ENCODE results near the gene PPP5C. TPM values are rescaled to one million over a fixed set of nuclear protein-coding genes. Genes with fewer than 3 reads are reported as not detected.

Gene PPP5C
- total and polyA plus RNA-seq, 2 of the 13 experiments (the other 11 are each of a cell fraction or from before 2014, with no cell fraction given) = 41.6 to 67.9 TPM

- Histone ChIP-seq H3K4me2 (ENCODE audit: low read depth, low read length) (no peak overlapping the region), H4K20me1 (ENCODE audit: insufficient read depth, low read length) (no peaks in the 10 kb centered on the region), H3K9ac (ENCODE audit: insufficient read depth, low read depth, low read length) (no peak overlapping the region), H3K36me3 (replicated peaks in 1 of 2; ENCODE audit: control insufficient read depth in 1 of 2, insufficient read depth in 2 of 2, low read length in 2 of 2) (no peaks in the 10 kb centered on the region), H2AFZ (ENCODE audit: low read length) (no peak overlapping the region), H3K4me3 (replicated peaks in 1 of 3; ENCODE audit: insufficient read depth in 1 of 3, low read depth in 2 of 3, low read length in 3 of 3) (no peak overlapping the region), H3K27ac (ENCODE audit: extremely low read length, insufficient read depth, low read length) (no peak overlapping the region), H3K9me3 (ENCODE audit: low read length) (no peaks in the 10 kb centered on the region), H3K79me2 (ENCODE audit: insufficient read depth, low read length) (no peaks in the 10 kb centered on the region), H3K4me1 (ENCODE audit: insufficient read depth, low read length) (peaks cover 8% of the 10 kb centered on the region), H3K27me3 (ENCODE audit: control insufficient read depth in 1 of 2, insufficient read depth in 2 of 2, low read length in 2 of 2) (no peaks in the 10 kb centered on the region)
- FAIRE-seq = no peak
- DNase-seq (ENCODE audit: low spot score) = no peak
- ChIA-PET POLR2A (no interaction called here), CTCF (ENCODE audit: low intra/inter-chr PET ratio, low total read pairs) (no interaction called here)
- BruUV-seq (replicated peaks) = no TSS peak
- intact Hi-C loops (cut with micrococcal nuclease; ENCODE audit: unreplicated experiment) (no loop called here), in situ Hi-C loops (cut with HindIII; ENCODE audit: extremely low pct_ligation_motif_present, low pct_unique_long_range_greater_than_20kb) (no loop called here)
- WGBS (ENCODE audit: low lambda C conversion rate) = 47% methylated on average over 6 of the region's 6 CpGs
- ATAC-seq = no peak
- no peak for TF ChIP-seq TFE3 (CRISPR knock-in tag; IDR thresholded peaks at IDR 0.05)
- TF ChIP-seq ATM (IDR thresholded peaks at IDR 0.05; ENCODE audit: borderline replicate concordance) = no peak
- no peak for TF ChIP-seq ZNF737 (CRISPR knock-in tag; IDR thresholded peaks at IDR 0.05; ENCODE audit: borderline replicate concordance)
- TF ChIP-seq GABPA (IDR thresholded peaks at IDR 0.05; ENCODE audit: low read depth, low read length) = no peak
- TF ChIP-seq GABPA (CRISPR knock-in tag; IDR thresholded peaks at IDR 0.05; ENCODE audit: low read depth) = no peak
- no peak for TF ChIP-seq ZNF331 (CRISPR knock-in tag; IDR thresholded peaks at IDR 0.05)
- TF ChIP-seq ZFY (CRISPR knock-in tag; IDR thresholded peaks at IDR 0.05) = no peak
- TF ChIP-seq ZNF891 (CRISPR knock-in tag; IDR thresholded peaks at IDR 0.05) = no peak
- no peak for TF ChIP-seq MZF1 (CRISPR knock-in tag; IDR thresholded peaks at IDR 0.05; ENCODE audit: borderline replicate concordance)
- TF ChIP-seq ZNF512 (CRISPR knock-in tag; IDR thresholded peaks at IDR 0.05) = no peak
- TF ChIP-seq NPAS2 (CRISPR knock-in tag; IDR thresholded peaks at IDR 0.05; ENCODE audit: borderline replicate concordance) = no peak
- no peak for TF ChIP-seq MATR3 (CRISPR knock-in tag; IDR thresholded peaks at IDR 0.05)
- no peak for TF ChIP-seq ZBTB26 (CRISPR knock-in tag; IDR thresholded peaks at IDR 0.05; ENCODE audit: borderline replicate concordance)
- TF ChIP-seq HOMEZ (CRISPR knock-in tag; IDR thresholded peaks at IDR 0.05; ENCODE audit: low read depth) = no peak
- TF ChIP-seq ATF4 (CRISPR knock-in tag; IDR thresholded peaks at IDR 0.05) = no peak
- TF ChIP-seq ATF5 (CRISPR knock-in tag; IDR thresholded peaks at IDR 0.05; ENCODE audit: low read depth) = no peak
Measured at GRCh38 chr19:46319613-46320012, 27.3 kb upstream of the PPP5C start.
